Bronchial epithelial cell (primary cell): Measurements from ENCODE around the gene CENPI. TPM values are rescaled to one million over a fixed set of nuclear protein-coding genes. Genes with fewer than 3 reads are reported as not detected.
"Not testable (repeated sequence)": the region's sequence is repeated elsewhere in the genome, so short reads cannot be mapped to it uniquely, and the experiment has no call there.

Source experiments
- DNase-seq: peaks from one replicate; pipeline ENCODE4 v3.0.0-alpha.2; 2010; ENCODE audit warnings: low read depth
- FAIRE-seq: peaks from 2 replicates; lab custom pipeline; 2011; peaks lifted over from hg19 to GRCh38; lab: Jason Lieb, UNC
- H3K27me3 ChIP-seq: 2 replicates; pipeline ENCODE4 v1.5.1; 2011; ENCODE audit warnings: low read length; ENCODE audit not compliant: control insufficient read depth, insufficient read depth
- H3K36me3 ChIP-seq: 2 replicates; pipeline ENCODE4 v1.5.1; 2011; ENCODE audit warnings: low read length; ENCODE audit not compliant: control insufficient read depth, insufficient read depth
- H3K4me3 ChIP-seq: 2 replicates; pipeline ENCODE4 v1.5.1; 2011; ENCODE audit warnings: mild to moderate bottlenecking, low read depth, low read length, control low read depth
- CTCF ChIP-seq: IDR thresholded peaks from 2 replicates; pipeline ENCODE4 v1.5.1; 2011; ENCODE audit warnings: mild to moderate bottlenecking, moderate library complexity, low read length, control low read depth, inconsistent platforms; ENCODE audit not compliant: insufficient read depth, severe bottlenecking
- total RNA-seq: library from RNA; depleted of rRNA; stranded (reverse); fragments of >200 nt; gene quantifications from 2 replicates; pipeline ENCODE4 v1.2.1, GENCODE V29; 2014

Gene CENPI
- total RNA-seq, result 1.0 and 1.6 TPM in 2 replicates

- H3K4me3 ChIP-seq, result peak within 1 kb of the TSS; percentile 48
- DNase-seq, result peak; percentile 80
- no peaks in the 10 kb centered on the region for H3K36me3 ChIP-seq
- FAIRE-seq, result no peak
- no peak for TF ChIP-seq CTCF
- no peaks in the 10 kb centered on the region for H3K27me3 ChIP-seq
Observed at GRCh38 chrX:101097546-101098453, at the start of gene CENPI. CENPI (plus strand) TSS chrX:101098204; CDS start chrX:101101071, 2,867 bp downstream.

GRCh38 chrX:101051153-101051548, 46.9 kb upstream of the CENPI start:
- peak overlapping the region; percentile 56 for H3K4me3 ChIP-seq
- H3K36me3 ChIP-seq, result no peaks in the 10 kb centered on the region
- H3K27me3 ChIP-seq, result no peaks in the 10 kb centered on the region
- TF ChIP-seq CTCF, result no peak
- no peak for FAIRE-seq
- no peak for DNase-seq

- Histone ChIP-seq H3K36me3 (no peaks in the 10 kb centered on the region), H3K4me3 (peak within 1 kb of the TSS; percentile 56), H3K27me3 (no peaks in the 10 kb centered on the region)
- DNase-seq (peak; percentile 63), FAIRE-seq (no peak)
- no peak for TF ChIP-seq CTCF
Observed at GRCh38 chrX:101051549-101052302, 46.3 kb upstream of the CENPI start, which contains the start of gene TRMT2B. TRMT2B (minus strand) TSS chrX:101052111; CDS start chrX:101042289, 9,822 bp downstream.

GRCh38 chrX:101056551-101056950, 41.5 kb upstream of the CENPI start:
- DNase-seq, result not testable (repeated sequence)

GRCh38 chrX:101057093-101057714, 40.8 kb upstream of the CENPI start:
- Histone ChIP-seq H3K27me3 (no peaks in the 10 kb centered on the region), H3K36me3 (no peaks in the 10 kb centered on the region), H3K4me3 (no peak overlapping the region)
- no peak for FAIRE-seq
- TF ChIP-seq CTCF, result no peak
- DNase-seq, result peak; percentile 74

More at GRCh38 chrX:101056551-101056950, 41.5 kb upstream of the CENPI start:
- H3K27me3 ChIP-seq, FAIRE-seq, H3K4me3 ChIP-seq, H3K36me3 ChIP-seq: not testable (repeated sequence)
